Muscle layer of duodenum (tissue), 2 donors: ENCODE data around the gene DENND5A.
"Not testable (repeated sequence)": the region's sequence is repeated elsewhere in the genome, so short reads cannot be mapped to it uniquely, and the experiment has no call there.

Experiments used
- H3K27ac ChIP-seq: one replicate; pipeline ENCODE4 v1.7.0; 2013; ENCODE audit warnings: mild to moderate bottlenecking, low read length
- H3K27me3 ChIP-seq: one replicate; pipeline ENCODE4 v1.7.0; 2013; ENCODE audit warnings: low read depth, mild to moderate bottlenecking, control low read depth, low read length
- H3K36me3 ChIP-seq, 2 donors: one replicate each; pipeline ENCODE4 v1.7.0; 2013; ENCODE audit warnings: low read length in 2 of 2, control low read depth in 1 of 2, mild to moderate bottlenecking in 1 of 2; ENCODE audit not compliant: insufficient read depth in 2 of 2, control insufficient read depth in 1 of 2
- H3K4me1 ChIP-seq, 2 donors: one replicate each; pipeline ENCODE4 v1.7.0; 2013; ENCODE audit warnings: low read length in 2 of 2, mild to moderate bottlenecking in 2 of 2, control low read depth in 1 of 2, moderate library complexity in 1 of 2; ENCODE audit not compliant: insufficient read depth in 2 of 2, control insufficient read depth in 1 of 2
- H3K4me3 ChIP-seq, 2 donors: one replicate each; pipeline ENCODE4 v1.7.0; 2013; ENCODE audit warnings: low read length in 2 of 2, low read depth in 1 of 2, mild to moderate bottlenecking in 1 of 2
- H3K9me3 ChIP-seq, 2 donors: one replicate each; pipeline ENCODE4 v1.7.0; 2013; ENCODE audit warnings: low read length in 2 of 2, control low read depth in 1 of 2, mild to moderate bottlenecking in 1 of 2; ENCODE audit not compliant: control insufficient read depth in 1 of 2
- donor health status: healthy.

The DENND5A gene

GRCh38 chr11:9230296-9230695, 34.9 kb downstream of the DENND5A start:
- H3K4me1 ChIP-seq = peaks cover 4 to 36% of the 10 kb centered on the region in 2 donors
- H3K27ac ChIP-seq = no peak overlapping the region

DNA sequence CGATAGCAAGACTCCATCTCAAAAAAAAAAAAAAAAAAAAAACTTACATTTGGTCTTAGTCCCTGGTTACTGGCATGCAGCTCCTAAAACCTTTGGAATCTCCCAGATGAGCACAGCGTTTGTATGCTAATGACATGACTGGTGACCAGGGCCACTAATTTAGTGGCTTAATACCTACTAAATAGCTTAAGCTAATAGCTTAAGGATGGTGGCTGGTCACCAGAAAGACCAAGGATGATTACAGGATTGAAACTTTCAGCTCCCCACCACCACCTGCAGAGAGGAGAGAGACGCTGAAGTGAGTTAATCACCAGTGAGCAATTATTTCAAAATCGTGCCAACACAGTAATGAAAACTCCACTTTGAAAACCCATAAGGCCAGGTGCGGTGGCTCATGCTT, 37.1 kb downstream of the DENND5A start:
- Histone ChIP-seq H3K4me1 (peaks cover 4 to 36% of the 10 kb centered on the region in 2 donors), H3K9me3 (no peaks in the 10 kb centered on the region), H3K27me3 (no peaks in the 10 kb centered on the region), H3K4me3 (no peak overlapping the region), H3K27ac (no peak overlapping the region), H3K36me3 (no peaks in the 10 kb centered on the region)

More at GRCh38 chr11:9230296-9230695, 34.9 kb downstream of the DENND5A start:
- H3K9me3 ChIP-seq = no peaks in the 10 kb centered on the region
- H3K27me3 ChIP-seq = no peaks in the 10 kb centered on the region
- no peaks in the 10 kb centered on the region for H3K36me3 ChIP-seq
- H3K4me3 ChIP-seq = no peak overlapping the region

- H3K4me1 ChIP-seq = peaks cover 4 to 21% of the 10 kb centered on the region in 2 donors
- no peak overlapping the region for H3K4me3 ChIP-seq
- H3K27ac ChIP-seq = no peak overlapping the region
Observed at GRCh38 chr11:9225748-9226298, 39.3 kb downstream of the DENND5A start.

DNA sequence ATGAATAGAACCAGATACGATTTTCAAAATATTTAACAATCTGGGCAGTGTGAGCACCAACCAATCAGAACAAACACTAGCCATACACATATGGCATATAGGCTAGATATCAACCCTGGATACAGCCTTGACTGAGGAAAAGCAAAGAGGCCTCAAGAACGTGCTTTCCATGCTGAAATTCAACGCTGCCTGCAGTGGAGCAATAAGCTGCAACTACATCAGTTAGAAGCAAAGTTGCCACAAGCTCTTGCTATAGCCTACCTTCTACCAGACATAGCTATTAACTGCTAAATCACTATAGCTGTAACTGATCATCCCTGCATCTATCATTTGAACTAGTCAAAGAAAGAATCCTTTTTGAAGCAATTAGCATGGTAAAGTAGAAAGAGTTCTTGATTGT, 42.5 kb downstream of the DENND5A start:
- Histone ChIP-seq H3K36me3 (peaks cover 0 to 4% of the 10 kb centered on the region in 2 donors), H3K27ac (no peak overlapping the region), H3K4me1 (no peaks in the 10 kb centered on the region)

More at GRCh38 chr11:9225748-9226298, 39.3 kb downstream of the DENND5A start:
- no peaks in the 10 kb centered on the region for H3K9me3 ChIP-seq
- H3K36me3 ChIP-seq = no peaks in the 10 kb centered on the region
- no peaks in the 10 kb centered on the region for H3K27me3 ChIP-seq

DNA sequence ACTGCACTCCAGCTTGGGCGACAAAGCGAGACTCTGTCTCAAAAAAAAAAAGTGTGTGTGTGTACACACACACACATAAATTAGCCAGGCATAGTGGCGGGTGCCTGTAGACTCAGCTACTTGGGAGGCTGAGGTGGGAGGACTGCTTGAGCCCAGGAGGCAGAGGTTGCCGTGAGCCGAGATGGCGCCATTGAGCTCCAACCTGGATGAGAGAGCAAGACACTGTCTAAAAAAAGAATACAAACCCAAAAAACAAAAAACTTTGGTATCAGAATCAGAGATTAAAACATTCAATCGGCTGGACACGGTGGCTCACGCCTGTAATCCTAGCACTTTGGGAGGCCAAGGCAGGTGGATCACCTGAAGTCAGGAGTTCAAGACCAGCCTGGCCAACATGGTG, 44.3 kb downstream of the DENND5A start:
- not testable (repeated sequence) for H3K9me3 ChIP-seq, H3K27me3 ChIP-seq

More for the DNA sequence above, 42.5 kb downstream of the DENND5A start:
- no peaks in the 10 kb centered on the region for H3K9me3 ChIP-seq
- no peaks in the 10 kb centered on the region for H3K27me3 ChIP-seq
- H3K4me3 ChIP-seq = no peak overlapping the region

DNA sequence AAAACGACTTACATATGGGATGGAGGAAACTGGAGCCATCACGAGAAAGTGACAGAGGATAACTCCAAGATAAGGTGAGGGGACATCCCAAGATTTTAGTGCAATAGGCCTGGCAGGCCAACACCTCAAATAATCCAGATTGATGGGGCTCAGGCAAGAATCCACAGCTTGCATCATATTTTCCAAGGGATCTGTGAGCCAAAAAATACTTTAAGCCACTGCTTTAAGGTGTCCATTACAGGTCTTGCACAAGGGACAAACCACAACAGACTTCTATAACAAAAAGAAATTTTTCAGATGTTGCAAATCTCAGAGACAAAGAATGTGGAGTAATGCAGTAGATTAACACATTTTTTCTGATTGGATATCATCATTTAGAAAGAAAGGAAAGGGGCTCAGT, 45.6 kb downstream of the DENND5A start:
- no peak overlapping the region for H3K4me3 ChIP-seq
- peaks cover 0 to 4% of the 10 kb centered on the region in 2 donors for H3K36me3 ChIP-seq
- H3K27me3 ChIP-seq = no peaks in the 10 kb centered on the region
- no peak overlapping the region for H3K27ac ChIP-seq
- no peaks in the 10 kb centered on the region for H3K9me3 ChIP-seq
- peaks cover 0 to 10% of the 10 kb centered on the region in 2 donors for H3K4me1 ChIP-seq

More for the DNA sequence above, 44.3 kb downstream of the DENND5A start:
- not testable (repeated sequence) for H3K36me3 ChIP-seq, H3K4me3 ChIP-seq, H3K27ac ChIP-seq, H3K4me1 ChIP-seq

DNA sequence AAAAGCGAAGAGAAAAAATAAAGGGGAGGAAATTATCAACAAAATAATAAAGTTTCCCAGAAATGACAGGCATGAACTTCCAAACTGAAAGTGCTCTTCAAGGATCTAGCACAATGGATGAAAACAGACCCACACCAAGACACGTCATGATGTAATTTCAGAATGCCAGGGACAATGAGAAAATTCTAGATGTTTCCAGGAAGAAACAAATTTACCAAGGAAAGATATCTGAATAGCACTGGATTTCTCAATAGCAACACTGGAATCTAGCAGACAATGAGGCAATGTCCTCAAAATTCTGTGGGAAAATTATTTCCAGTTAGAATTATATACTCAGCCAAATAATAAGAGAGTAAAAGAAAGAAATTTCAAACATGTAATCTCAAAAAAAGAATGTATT, 46.0 kb downstream of the DENND5A start:
- no peak overlapping the region for H3K27ac ChIP-seq
- no peak overlapping the region for H3K4me3 ChIP-seq
- H3K27me3 ChIP-seq = no peaks in the 10 kb centered on the region
- no peaks in the 10 kb centered on the region for H3K9me3 ChIP-seq
- H3K4me1 ChIP-seq = peaks cover 0 to 11% of the 10 kb centered on the region in 2 donors
- peaks cover 0 to 4% of the 10 kb centered on the region in 2 donors for H3K36me3 ChIP-seq

- no peak overlapping the region for H3K27ac ChIP-seq
- no peaks in the 10 kb centered on the region for H3K27me3 ChIP-seq
- H3K4me3 ChIP-seq = no peak overlapping the region
- peaks cover 0 to 4% of the 10 kb centered on the region in 2 donors for H3K36me3 ChIP-seq
- peaks cover 0 to 11% of the 10 kb centered on the region in 2 donors for H3K4me1 ChIP-seq
- no peaks in the 10 kb centered on the region for H3K9me3 ChIP-seq
Observed at GRCh38 chr11:9214765-9215164, 50.4 kb downstream of the DENND5A start.

- no peaks in the 10 kb centered on the region for H3K36me3 ChIP-seq
- H3K9me3 ChIP-seq = no peaks in the 10 kb centered on the region
- peaks cover 0 to 24% of the 10 kb centered on the region in 2 donors for H3K4me1 ChIP-seq
- no peaks in the 10 kb centered on the region for H3K27me3 ChIP-seq
- no peak overlapping the region for H3K4me3 ChIP-seq
- H3K27ac ChIP-seq = no peak overlapping the region
Observed at GRCh38 chr11:9211322-9211721, 53.8 kb downstream of the DENND5A start.

DNA sequence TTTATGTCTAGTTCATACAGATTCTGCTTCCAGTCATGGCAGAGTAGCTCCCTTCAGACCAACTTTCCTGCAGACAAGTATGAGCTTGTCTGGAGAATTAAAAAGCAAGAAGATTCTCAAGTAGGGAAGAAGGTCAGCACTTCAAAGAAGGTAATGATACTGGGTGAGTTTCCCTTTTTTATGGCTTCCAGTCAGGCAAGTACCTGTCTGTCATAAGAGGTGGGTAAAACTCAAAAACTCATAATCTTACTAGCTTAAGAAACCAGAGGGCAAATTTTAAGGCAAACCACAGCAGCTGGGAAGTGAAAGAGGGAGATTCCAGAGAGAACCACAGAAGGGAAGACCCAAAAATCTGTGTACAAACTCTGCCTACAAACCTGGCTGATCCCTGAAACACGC, 54.2 kb downstream of the DENND5A start:
- peaks cover 0 to 24% of the 10 kb centered on the region in 2 donors for H3K4me1 ChIP-seq
- no peak overlapping the region for H3K4me3 ChIP-seq
- no peak overlapping the region for H3K27ac ChIP-seq
- no peaks in the 10 kb centered on the region for H3K27me3 ChIP-seq
- no peaks in the 10 kb centered on the region for H3K9me3 ChIP-seq
- H3K36me3 ChIP-seq = no peaks in the 10 kb centered on the region

GRCh38 chr11:9210224-9210921, 54.8 kb downstream of the DENND5A start:
- Histone ChIP-seq H3K9me3 (no peaks in the 10 kb centered on the region), H3K36me3 (no peaks in the 10 kb centered on the region), H3K27me3 (no peaks in the 10 kb centered on the region), H3K4me1 (peaks cover 0 to 22% of the 10 kb centered on the region in 2 donors), H3K27ac (no peak overlapping the region), H3K4me3 (no peak overlapping the region)
